Immature natural killer cell (primary cell): ENCODE data around the gene LLGL1. TPM values are rescaled to one million over a fixed set of nuclear protein-coding genes. Genes with fewer than 3 reads are reported as not detected.

Source experiments
- DNase-seq, 3 donors: peaks; one replicate each; pipeline ENCODE4 v3.0.0; 2022; ENCODE audit warnings: mixed read lengths in 1 of 3
- H3K27ac Mint-ChIP-seq, 6 donors: one replicate each; pipeline ENCODE4 v1.8.0; 2020; ENCODE audit warnings: mixed read lengths in 6 of 6, mild to moderate bottlenecking in 5 of 6, inconsistent platforms in 4 of 6, moderate library complexity in 3 of 6
- H3K27me3 Mint-ChIP-seq, 3 donors: one replicate each; pipeline ENCODE4 v1.8.0; 2020 to 2021; ENCODE audit warnings: low read depth in 3 of 3, mild to moderate bottlenecking in 3 of 3, mixed read lengths in 3 of 3, moderate library complexity in 3 of 3, inconsistent platforms in 1 of 3
- H3K36me3 Mint-ChIP-seq, 3 donors: one replicate each; pipeline ENCODE4 v1.8.0; 2020; ENCODE audit warnings: mixed read lengths in 3 of 3, inconsistent platforms in 2 of 3, mild to moderate bottlenecking in 2 of 3
- H3K4me1 Mint-ChIP-seq, 2 donors: one replicate each; pipeline ENCODE4 v1.8.0; 2020; ENCODE audit warnings: inconsistent platforms in 2 of 2, mild to moderate bottlenecking in 2 of 2, mixed read lengths in 2 of 2, moderate library complexity in 1 of 2
- H3K4me3 Mint-ChIP-seq, 5 donors: one replicate each; pipeline ENCODE4 v1.8.0; 2020; ENCODE audit warnings: mild to moderate bottlenecking in 5 of 5, mixed read lengths in 5 of 5, inconsistent platforms in 3 of 5, moderate library complexity in 3 of 5
- H3K9me3 Mint-ChIP-seq, 6 donors: one replicate each; pipeline ENCODE4 v1.8.0; 2020; ENCODE audit warnings: mild to moderate bottlenecking in 6 of 6, mixed read lengths in 6 of 6, inconsistent platforms in 4 of 6, moderate library complexity in 3 of 6
- polyA plus RNA-seq, 3 donors: library from polyadenylated mRNA; unstranded; fragments of 300-500 nt; fragmentation: Illumina TruSeq; gene quantifications; one replicate each; pipeline ENCODE4 v1.2.3, GENCODE V29; 2021

LLGL1 gene
- polyA plus RNA-seq, 3 donors from 2014 or later = 2.0 to 3.1 TPM; not detected in 1

GRCh38 chr17:18227635-18228034, 2.2 kb downstream of the LLGL1 start:
- Mint-ChIP-seq H3K9me3 (no peaks in the 10 kb centered on the region), H3K27me3 (no peaks in the 10 kb centered on the region), H3K4me3 (peak overlapping the region in 4 of 5 donors; percentile 19 to 41 (median 30))

GRCh38 chr17:18228176-18228682, 2.8 kb downstream of the LLGL1 start:
- peak overlapping the region in 2 of 5 donors; percentile 34 to 42 for H3K4me3 Mint-ChIP-seq
- H3K27me3 Mint-ChIP-seq = no peaks in the 10 kb centered on the region
- peaks cover 27 to 30% of the 10 kb centered on the region in 2 donors for H3K4me1 Mint-ChIP-seq
- H3K36me3 Mint-ChIP-seq = no peaks in the 10 kb centered on the region
- H3K9me3 Mint-ChIP-seq = no peaks in the 10 kb centered on the region
- H3K27ac Mint-ChIP-seq = peak overlapping the region in 1 of 6 donors; percentile 28
- DNase-seq = no peak

More at GRCh38 chr17:18227635-18228034, 2.2 kb downstream of the LLGL1 start:
- Mint-ChIP-seq H3K27ac (peak overlapping the region in 2 of 6 donors; percentile 36 to 61), H3K4me1 (peaks cover 27 to 30% of the 10 kb centered on the region in 2 donors), H3K36me3 (no peaks in the 10 kb centered on the region)
- DNase-seq = no peak

- Mint-ChIP-seq H3K9me3 (no peaks in the 10 kb centered on the region), H3K27ac (no peak overlapping the region), H3K4me1 (peaks cover 27 to 30% of the 10 kb centered on the region in 2 donors), H3K27me3 (no peaks in the 10 kb centered on the region), H3K4me3 (no peak overlapping the region), H3K36me3 (no peaks in the 10 kb centered on the region)
- no peak for DNase-seq
These were observed 3.8 kb downstream of the LLGL1 start for GRCh38 chr17:18229254-18229653.

- no peak for DNase-seq
- H3K9me3 Mint-ChIP-seq = no peaks in the 10 kb centered on the region
These were observed 4.3 kb downstream of the LLGL1 start for GRCh38 chr17:18229771-18230170.

GRCh38 chr17:18230288-18231141, 5.1 kb downstream of the LLGL1 start:
- Mint-ChIP-seq H3K4me1 (peaks cover 26 to 27% of the 10 kb centered on the region in 2 donors), H3K4me3 (no peak overlapping the region), H3K27ac (no peak overlapping the region), H3K27me3 (no peaks in the 10 kb centered on the region), H3K9me3 (no peaks in the 10 kb centered on the region), H3K36me3 (no peaks in the 10 kb centered on the region)
- no peak for DNase-seq

More at GRCh38 chr17:18229771-18230170, 4.3 kb downstream of the LLGL1 start:
- H3K36me3 Mint-ChIP-seq = no peaks in the 10 kb centered on the region
- H3K4me1 Mint-ChIP-seq = peaks cover 27 to 30% of the 10 kb centered on the region in 2 donors
- H3K27me3 Mint-ChIP-seq = no peaks in the 10 kb centered on the region
- no peak overlapping the region for H3K4me3 Mint-ChIP-seq
- H3K27ac Mint-ChIP-seq = no peak overlapping the region

GRCh38 chr17:18231164-18231563, 5.7 kb downstream of the LLGL1 start:
- H3K4me1 Mint-ChIP-seq = peaks cover 22% of the 10 kb centered on the region in 2 donors
- no peak for DNase-seq
- H3K4me3 Mint-ChIP-seq = no peak overlapping the region
- no peak overlapping the region for H3K27ac Mint-ChIP-seq
- H3K9me3 Mint-ChIP-seq = no peaks in the 10 kb centered on the region
- H3K27me3 Mint-ChIP-seq = no peaks in the 10 kb centered on the region
- no peaks in the 10 kb centered on the region for H3K36me3 Mint-ChIP-seq

GRCh38 chr17:18233803-18234518, 8.5 kb downstream of the LLGL1 start:
- Mint-ChIP-seq H3K36me3 (peaks cover 0 to 5% (median 0%) of the 10 kb centered on the region in 3 donors), H3K27ac (no peak overlapping the region), H3K4me3 (no peak overlapping the region), H3K27me3 (peaks cover 0 to 2% (median 0%) of the 10 kb centered on the region in 3 donors), H3K4me1 (peaks cover 0 to 1% of the 10 kb centered on the region in 2 donors), H3K9me3 (no peaks in the 10 kb centered on the region)
- no peak for DNase-seq

- H3K36me3 Mint-ChIP-seq = peaks cover 0 to 5% (median 0%) of the 10 kb centered on the region in 3 donors
These were observed 9.5 kb downstream of the LLGL1 start for GRCh38 chr17:18234853-18235380.

GRCh38 chr17:18235743-18236256, 10.4 kb downstream of the LLGL1 start:
- H3K27me3 Mint-ChIP-seq = peaks cover 0 to 2% (median 0%) of the 10 kb centered on the region in 3 donors
- no peaks in the 10 kb centered on the region for H3K4me1 Mint-ChIP-seq
- H3K36me3 Mint-ChIP-seq = peaks cover 0 to 5% (median 0%) of the 10 kb centered on the region in 3 donors
- no peak overlapping the region for H3K27ac Mint-ChIP-seq
- H3K9me3 Mint-ChIP-seq = no peaks in the 10 kb centered on the region
- no peak overlapping the region for H3K4me3 Mint-ChIP-seq
- DNase-seq = no peak

More at GRCh38 chr17:18234853-18235380, 9.5 kb downstream of the LLGL1 start:
- Mint-ChIP-seq H3K4me3 (no peak overlapping the region), H3K27me3 (peaks cover 0 to 2% (median 0%) of the 10 kb centered on the region in 3 donors), H3K9me3 (no peaks in the 10 kb centered on the region), H3K27ac (no peak overlapping the region), H3K4me1 (peaks cover 0 to under 1% of the 10 kb centered on the region in 2 donors)
- DNase-seq = no peak

GRCh38 chr17:18236494-18236893, 11.1 kb downstream of the LLGL1 start:
- Mint-ChIP-seq H3K27ac (no peak overlapping the region), H3K4me1 (no peaks in the 10 kb centered on the region), H3K27me3 (peaks cover 0 to 2% (median 0%) of the 10 kb centered on the region in 3 donors)

GRCh38 chr17:18237461-18237860, 12.0 kb downstream of the LLGL1 start:
- peaks cover 0 to 5% (median 0%) of the 10 kb centered on the region in 3 donors for H3K36me3 Mint-ChIP-seq
- no peaks in the 10 kb centered on the region for H3K9me3 Mint-ChIP-seq
- H3K4me3 Mint-ChIP-seq = no peak overlapping the region
- DNase-seq = no peak
- H3K27me3 Mint-ChIP-seq = peaks cover 0 to 2% (median 0%) of the 10 kb centered on the region in 3 donors
- no peaks in the 10 kb centered on the region for H3K4me1 Mint-ChIP-seq
- no peak overlapping the region for H3K27ac Mint-ChIP-seq

More at GRCh38 chr17:18236494-18236893, 11.1 kb downstream of the LLGL1 start:
- no peak for DNase-seq
- Mint-ChIP-seq H3K36me3 (peaks cover 0 to 5% (median 0%) of the 10 kb centered on the region in 3 donors), H3K4me3 (no peak overlapping the region), H3K9me3 (no peaks in the 10 kb centered on the region)

GRCh38 chr17:18238299-18238698, 12.9 kb downstream of the LLGL1 start:
- no peak overlapping the region for H3K4me3 Mint-ChIP-seq
- no peaks in the 10 kb centered on the region for H3K4me1 Mint-ChIP-seq
- H3K27ac Mint-ChIP-seq = no peak overlapping the region
- H3K36me3 Mint-ChIP-seq = peaks cover 0 to 5% (median 0%) of the 10 kb centered on the region in 3 donors
- peaks cover 0 to 2% (median 0%) of the 10 kb centered on the region in 3 donors for H3K27me3 Mint-ChIP-seq
- no peaks in the 10 kb centered on the region for H3K9me3 Mint-ChIP-seq
- no peak for DNase-seq

GRCh38 chr17:18240449-18240848, 15.0 kb downstream of the LLGL1 start:
- peaks cover 0 to 5% (median 0%) of the 10 kb centered on the region in 3 donors for H3K36me3 Mint-ChIP-seq
- peak overlapping the region in 1 of 6 donors; percentile 18 for H3K27ac Mint-ChIP-seq
- peaks cover 0 to 2% (median under 1%) of the 10 kb centered on the region in 3 donors for H3K27me3 Mint-ChIP-seq
- no peak overlapping the region for H3K4me3 Mint-ChIP-seq
- no peaks in the 10 kb centered on the region for H3K4me1 Mint-ChIP-seq
- no peaks in the 10 kb centered on the region for H3K9me3 Mint-ChIP-seq
- no peak for DNase-seq
